Sigmoid colon (tissue), 7 donors: ENCODE data around the gene RIPK4. TPM values are rescaled to one million over a fixed set of nuclear protein-coding genes. Genes with fewer than 3 reads are reported as not detected.
"Not testable (repeated sequence)": the region's sequence is repeated elsewhere in the genome, so short reads cannot be mapped to it uniquely, and the experiment has no call there.

ENCODE experiments used
- DNase-seq: peaks from one replicate; pipeline ENCODE4 v3.0.0-alpha.2; 2019
- H3K27ac ChIP-seq, 4 donors: fragments of 200-600 bp; sonication (generic); one replicate each; pipeline ENCODE4 v1.5.1; 2016 to 2019; ENCODE audit warnings: mild to moderate bottlenecking in 1 of 4
- H3K27me3 ChIP-seq, 3 donors: fragments of 200-600 bp; sonication (generic); one replicate each; pipeline ENCODE4 v1.5.1; 2019; ENCODE audit warnings: mild to moderate bottlenecking in 1 of 3
- H3K36me3 ChIP-seq, 4 donors: fragments of 200-600 bp; sonication (generic); one replicate each; pipeline ENCODE4 v1.5.1; 2016 to 2019
- H3K4me1 ChIP-seq, 4 donors: fragments of 200-600 bp; sonication (generic); one replicate each; pipeline ENCODE4 v1.5.1; 2017 to 2019
- H3K4me3 ChIP-seq, 4 donors: fragments of 200-600 bp; sonication (generic); one replicate each; pipeline ENCODE4 v1.5.1; 2017 to 2019; ENCODE audit warnings: mild to moderate bottlenecking in 2 of 4, moderate library complexity in 1 of 4
- H3K9me3 ChIP-seq, 4 donors: fragments of 200-600 bp in 3 of 4; sonication (generic) in 3 of 4; one replicate each; pipeline versions ENCODE4 v1.5.1 to v1.6.1; 2013 to 2019
- CTCF ChIP-seq, 4 experiments: fragments of 450-650 bp in 3 of 4; fragments of 200-600 bp in 1 of 4; IDR thresholded peaks; one replicate each; pipeline ENCODE4 v1.5.1; 2016 to 2019; ENCODE audit warnings: antibody characterized with exemption in 4 of 4, mild to moderate bottlenecking in 3 of 4, moderate library complexity in 2 of 4
- EP300 ChIP-seq, 4 donors: sonication (generic); formaldehyde crosslinking; IDR thresholded peaks; one replicate each; pipeline ENCODE4 v1.6.1; 2017; ENCODE audit warnings: antibody characterized with exemption in 4 of 4
- POLR2A ChIP-seq, 2 donors: fragments of 450-650 bp; IDR thresholded peaks; one replicate each; pipeline ENCODE4 v1.6.1; 2016; ENCODE audit warnings: antibody characterized with exemption in 2 of 2, mild to moderate bottlenecking in 2 of 2, moderate library complexity in 2 of 2
- POLR2AphosphoS5 ChIP-seq, 4 donors: sonication (generic); formaldehyde crosslinking; IDR thresholded peaks; one replicate each; pipeline ENCODE4 v1.6.1; 2017; ENCODE audit warnings: antibody characterized with exemption in 4 of 4
- WGBS, 2 donors: extraction: QIAGEN DNeasy Blood & Tissue Kit; methylation state at CpG; one replicate each; pipeline ENCODE4 v1.1.7; 2013; 5-methylcytosine and 5-hydroxymethylcytosine counted together
- intact Hi-C: fragments of 100-400 bp; cut with DNase I; formaldehyde crosslinking; loops from one replicate; pipeline ENCODE4 v1.15.1; 2023
- polyA plus RNA-seq, 3 donors: library from polyadenylated mRNA; stranded (reverse); fragments of 200-250 nt; gene quantifications; one replicate each; pipeline ENCODE4 v1.2.3, GENCODE V29; 2013
- total RNA-seq, 4 donors: library from RNA; depleted of rRNA; stranded (reverse); fragments of >200 nt; gene quantifications; one replicate each; pipeline ENCODE4 v1.1.0, GENCODE V29; 2016
- donor health status: healthy with polysubstance abuse.
- donor health status: Bipolar disorder and iron deficiency.
- donor health status: healthy.

The RIPK4 gene
- total and polyA plus RNA-seq, 7 donors = under 0.01 to 7.8 (median 0.54) TPM

- H3K9me3 ChIP-seq = no peaks in the 10 kb centered on the region
- H3K4me3 ChIP-seq = no peak overlapping the region
- H3K4me1 ChIP-seq = peaks cover 0 to 5% (median 2%) of the 10 kb centered on the region in 4 donors
- intact Hi-C loops = no loop called here
- DNase-seq = no peak
- H3K36me3 ChIP-seq = no peaks in the 10 kb centered on the region
- peaks cover 0 to 47% (median 18%) of the 10 kb centered on the region in 3 donors for H3K27me3 ChIP-seq
- H3K27ac ChIP-seq = no peak overlapping the region
- TF ChIP-seq POLR2A (IDR thresholded peaks at IDR 0.05) = no peak
- TF ChIP-seq CTCF (IDR thresholded peaks at IDR 0.05) = no peak
- TF ChIP-seq EP300 (IDR thresholded peaks at IDR 0.05) = no peak
- no peak for TF ChIP-seq POLR2AphosphoS5 (IDR thresholded peaks at IDR 0.05)
- WGBS, 2 donors = 47 to 80% methylated on average over 19 of the region's 19 CpGs
These were observed 40.7 kb downstream of the RIPK4 start for GRCh38 chr21:41726058-41726558.

- no peaks in the 10 kb centered on the region for H3K36me3 ChIP-seq
- H3K27me3 ChIP-seq = peaks cover 0 to 47% (median 18%) of the 10 kb centered on the region in 3 donors
- peaks cover 0 to 5% (median 2%) of the 10 kb centered on the region in 4 donors for H3K4me1 ChIP-seq
- H3K27ac ChIP-seq = no peak overlapping the region
- intact Hi-C loops = no loop called here
- 34 to 78% methylated on average over 33 of the region's 33 CpGs for WGBS, 2 donors
- peak overlapping the region in 1 of 4 donors; percentile 12 for H3K4me3 ChIP-seq
- no peak for DNase-seq
- no peaks in the 10 kb centered on the region for H3K9me3 ChIP-seq
- TF ChIP-seq POLR2AphosphoS5 (IDR thresholded peaks at IDR 0.05) (no peak), POLR2A (IDR thresholded peaks at IDR 0.05) (no peak), CTCF (IDR thresholded peaks at IDR 0.05) (no peak)
These were observed 41.3 kb downstream of the RIPK4 start for GRCh38 chr21:41725421-41726031.

GRCh38 chr21:41723835-41724234 lies 43.0 kb downstream of the RIPK4 start:
- H3K4me1 ChIP-seq, H3K9me3 ChIP-seq, H3K4me3 ChIP-seq, DNase-seq, H3K27ac ChIP-seq, H3K36me3 ChIP-seq, intact Hi-C loops: not testable (repeated sequence)
- WGBS, 2 donors = 81 to 88% methylated on average over 9 of the region's 9 CpGs
- peaks cover 0 to 34% (median 18%) of the 10 kb centered on the region in 3 donors for H3K27me3 ChIP-seq

- peaks cover 0 to 5% (median 2%) of the 10 kb centered on the region in 4 donors for H3K4me1 ChIP-seq
- H3K4me3 ChIP-seq = no peak overlapping the region
- DNase-seq = no peak
- intact Hi-C loops = no loop called here
- H3K27me3 ChIP-seq = peaks cover 0 to 23% (median 7%) of the 10 kb centered on the region in 3 donors
- no peaks in the 10 kb centered on the region for H3K9me3 ChIP-seq
- 79 to 85% methylated on average over 20 of the region's 20 CpGs for WGBS, 2 donors
- H3K27ac ChIP-seq = no peak overlapping the region
- TF ChIP-seq EP300 (IDR thresholded peaks at IDR 0.05) (no peak), CTCF (IDR thresholded peaks at IDR 0.05) (no peak), POLR2AphosphoS5 (IDR thresholded peaks at IDR 0.05) (no peak), POLR2A (IDR thresholded peaks at IDR 0.05) (no peak)
- no peaks in the 10 kb centered on the region for H3K36me3 ChIP-seq
These were observed 44.5 kb downstream of the RIPK4 start for GRCh38 chr21:41722052-41723018.

- WGBS, 2 donors = 69 to 97% methylated on average over 2 of the region's 2 CpGs
- peaks cover 0 to 13% (median 1%) of the 10 kb centered on the region in 3 donors for H3K27me3 ChIP-seq
- intact Hi-C loops = no loop called here
- peaks cover 0 to under 1% (median 0%) of the 10 kb centered on the region in 4 donors for H3K4me1 ChIP-seq
- no peak overlapping the region for H3K4me3 ChIP-seq
- no peaks in the 10 kb centered on the region for H3K9me3 ChIP-seq
- TF ChIP-seq POLR2A (IDR thresholded peaks at IDR 0.05) (no peak), EP300 (IDR thresholded peaks at IDR 0.05) (no peak)
- no peaks in the 10 kb centered on the region for H3K36me3 ChIP-seq
- DNase-seq = no peak
- no peak overlapping the region for H3K27ac ChIP-seq
These were observed 46.6 kb downstream of the RIPK4 start for GRCh38 chr21:41720250-41720649.
